Heart left ventricle (tissue), 16 donors: ENCODE results near the gene RRP8. TPM values are rescaled to one million over a fixed set of nuclear protein-coding genes. Genes with fewer than 3 reads are reported as not detected.
A peak's percentile ranks its signal among the peaks of the same experiment; 100 is the strongest.

Source experiments
- ATAC-seq, 4 donors: fragments of 200-7000 bp; cut with Tn5 transposase; one replicate each; pipeline ENCODE4 v1.9.1; 2020 to 2022; ENCODE audit warnings: moderate library complexity in 4 of 4, mild to moderate bottlenecking in 3 of 4, moderate number of reproducible peaks in 1 of 4
- DNase-seq, 5 donors: peaks; one replicate each; pipeline ENCODE4 v3.0.0-alpha.2; 2020
- H3K27ac ChIP-seq, 12 donors: fragments of 200-600 bp; sonication (generic) in 4 of 12; one replicate each; pipeline versions ENCODE4 v1.5.0 to v1.8.0; 2016 to 2022; ENCODE audit warnings: mild to moderate bottlenecking in 2 of 12
- H3K27me3 ChIP-seq, 9 donors: fragments of 200-600 bp; sonication (generic) in 2 of 9; one replicate each; pipeline versions ENCODE4 v1.5.1 to v1.8.0; 2016 to 2022; ENCODE audit warnings: mild to moderate bottlenecking in 3 of 9
- H3K36me3 ChIP-seq, 9 donors: fragments of 200-600 bp; sonication (generic) in 2 of 9; one replicate each; pipeline versions ENCODE4 v1.5.0 to v1.8.0; 2018 to 2022; ENCODE audit warnings: mild to moderate bottlenecking in 2 of 9
- H3K4me1 ChIP-seq, 12 donors: fragments of 200-600 bp; sonication (generic) in 4 of 12; one replicate each; pipeline versions ENCODE4 v1.5.0 to v1.8.0; 2016 to 2022; ENCODE audit warnings: mild to moderate bottlenecking in 3 of 12
- H3K4me3 ChIP-seq, 12 donors: fragments of 200-600 bp; sonication (generic) in 4 of 12; one replicate each; pipeline versions ENCODE4 v1.5.0 to v1.8.0; 2017 to 2022; ENCODE audit warnings: mild to moderate bottlenecking in 9 of 12, moderate library complexity in 4 of 12
- H3K9me3 ChIP-seq, 12 donors: fragments of 200-600 bp; sonication (generic) in 4 of 12; one replicate each; pipeline versions ENCODE4 v1.5.0 to v1.8.0; 2016 to 2022; ENCODE audit warnings: mild to moderate bottlenecking in 1 of 12
- POLR2A ChIP-seq, 2 donors: fragments of 450-650 bp; IDR thresholded peaks; one replicate each; pipeline ENCODE4 v1.6.1; 2017; ENCODE audit warnings: antibody characterized with exemption in 2 of 2, mild to moderate bottlenecking in 2 of 2, moderate library complexity in 2 of 2
- WGBS, 4 donors: extraction: QIAGEN DNeasy Blood & Tissue Kit in 2 of 4; methylation state at CpG; one replicate each; pipeline versions ENCODE4 v1.1.5 to v1.1.7; 2013 to 2018; 5-methylcytosine and 5-hydroxymethylcytosine counted together
- intact Hi-C, 10 donors: fragments of 100-400 bp; cut with DNase I; formaldehyde crosslinking; loops; one replicate each; pipeline versions ENCODE4 v1.11.1 to v1.14.2; 2022
- polyA plus RNA-seq, 2 donors: library from polyadenylated mRNA; stranded (reverse); fragments of 200-250 nt; gene quantifications; one replicate each; pipeline ENCODE4 v1.2.3, GENCODE V29; 2013
- total RNA-seq, 9 donors: library from RNA; depleted of rRNA in 2 of 9; stranded (reverse); fragments of >200 nt in 2 of 9; fragmentation: NEBNext Ultra II Directional in 3 of 9; extraction: Animal tissue kit (Norgen Biotek cat#: 25700) in 3 of 9; gene quantifications; one replicate each; pipeline versions ENCODE4 v1.1.0 to v1.2.4, GENCODE V29; 2016 to 2023
- TF ChIP-seq, protein P1 (sequence below), 12 donors: fragments of 200-600 bp; sonication (generic) in 4 of 12; IDR thresholded peaks; one replicate each; pipeline versions ENCODE4 v1.5.0 to v1.8.0; 2018 to 2022; ENCODE audit warnings: antibody characterized with exemption in 12 of 12, mild to moderate bottlenecking in 5 of 12
- donor health status: ischemic (EF 13 %, LVEDD 7.1; RV severe dilation, severe dysfunction).
- donor health status: healthy with polysubstance abuse.
- donor health status: DM: no; HTN: yes; CAD: no.
- donor health status: DM: no; HTN: no; CAD: no.
- donor health status: ischemic (EF 25% LVEDD 6.9; RV normal size, moderate dysfunction).
- donor health status: ischemic (EF 25% LVEDD 5.7; RV mildly dilated, moderate dysfunction).
- donor health status: healthy.
- donor health status: DM: yes; HTN: yes; CAD: no.
- donor health status: ischemic (EF 35%, LVEDD 5.7; RV mildly dilated, moderate dysfunction).
- donor health status: nonischemic (EF 11% LVEDD 7.7; RV severe dilation, severe dysfunction).
- donor health status: DM: yes; HTN: yes; CAD: no.
- donor health status: PGD.
- donor health status: ischemic (EF 29% LVEDD 5.4; RV normal size, mild dysfunction).
- donor health status: nonischemic (EF 23%, LVEDD 6.1; RV moderate dilation, normal function).

Gene RRP8
- total and polyA plus RNA-seq, 11 donors: 11.2 to 23.5 (median 17.4) TPM

- TF ChIP-seq, protein P1, sequence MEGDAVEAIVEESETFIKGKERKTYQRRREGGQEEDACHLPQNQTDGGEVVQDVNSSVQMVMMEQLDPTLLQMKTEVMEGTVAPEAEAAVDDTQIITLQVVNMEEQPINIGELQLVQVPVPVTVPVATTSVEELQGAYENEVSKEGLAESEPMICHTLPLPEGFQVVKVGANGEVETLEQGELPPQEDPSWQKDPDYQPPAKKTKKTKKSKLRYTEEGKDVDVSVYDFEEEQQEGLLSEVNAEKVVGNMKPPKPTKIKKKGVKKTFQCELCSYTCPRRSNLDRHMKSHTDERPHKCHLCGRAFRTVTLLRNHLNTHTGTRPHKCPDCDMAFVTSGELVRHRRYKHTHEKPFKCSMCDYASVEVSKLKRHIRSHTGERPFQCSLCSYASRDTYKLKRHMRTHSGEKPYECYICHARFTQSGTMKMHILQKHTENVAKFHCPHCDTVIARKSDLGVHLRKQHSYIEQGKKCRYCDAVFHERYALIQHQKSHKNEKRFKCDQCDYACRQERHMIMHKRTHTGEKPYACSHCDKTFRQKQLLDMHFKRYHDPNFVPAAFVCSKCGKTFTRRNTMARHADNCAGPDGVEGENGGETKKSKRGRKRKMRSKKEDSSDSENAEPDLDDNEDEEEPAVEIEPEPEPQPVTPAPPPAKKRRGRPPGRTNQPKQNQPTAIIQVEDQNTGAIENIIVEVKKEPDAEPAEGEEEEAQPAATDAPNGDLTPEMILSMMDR (IDR thresholded peaks at IDR 0.05): no peak
- TF ChIP-seq POLR2A (IDR thresholded peaks at IDR 0.05): no peak
- intact Hi-C loops: loop anchor here in 5 of 10 donors (5.0 kb wide), 3 partner anchors 43 to 137 kb away; partner anchors contain the start of genes MRPL17 (in 3 of the 5) and DCHS1 (in 1 of the 5)
- DNase-seq (no peak), ATAC-seq (no peak)
- H3K9me3 ChIP-seq: no peaks in the 10 kb centered on the region
- H3K4me1 ChIP-seq: peaks cover 0 to 66% (median 34%) of the 10 kb centered on the region in 12 donors
- H3K4me3 ChIP-seq: no peak overlapping the region
- H3K27me3 ChIP-seq: no peaks in the 10 kb centered on the region
- H3K27ac ChIP-seq: peak overlapping the region in 1 of 12 donors; percentile 98
- H3K36me3 ChIP-seq: peaks cover 0 to 63% (median 49%) of the 10 kb centered on the region in 9 donors
- 87 to 93% (median 91%) methylated on average over 2 of the region's 2 CpGs for WGBS, 4 donors
These were observed 11.0 kb upstream of the RRP8 start for GRCh38 chr11:6614446-6614845.

- Histone ChIP-seq H3K27ac (peak overlapping the region in 9 of 12 donors; percentile 94 to 100 (median 98)), H3K36me3 (peaks cover 0 to 72% (median 58%) of the 10 kb centered on the region in 9 donors), H3K4me3 (no peak overlapping the region), H3K4me1 (peaks cover 0 to 72% (median 32%) of the 10 kb centered on the region in 12 donors), H3K27me3 (no peaks in the 10 kb centered on the region), H3K9me3 (no peaks in the 10 kb centered on the region)
- WGBS, 4 donors: 94 to 97% (median 96%) methylated on average over 3 of the region's 3 CpGs
- ATAC-seq: no peak
- no peak for DNase-seq
- TF ChIP-seq, protein P1 (IDR thresholded peaks at IDR 0.05): no peak
- no peak for TF ChIP-seq POLR2A (IDR thresholded peaks at IDR 0.05)
- intact Hi-C loops: loop anchor here in 7 of 10 donors (2.0 to 5.0 kb wide), 4 partner anchors 44 to 136 kb away; partner anchors contain the start of genes MRPL17 (in 6 of the 7) and DCHS1 (in 1 of the 7)
These were observed 10.1 kb upstream of the RRP8 start for GRCh38 chr11:6613496-6613895.

- peak within 1 kb of the TSS; percentile 90 to 100 (median 98) for H3K27ac ChIP-seq
- intact Hi-C loops: loop anchor here in 8 of 10 donors (1.0 to 5.0 kb wide), 5 partner anchors 45 to 135 kb away; partner anchors contain the start of genes MRPL17 (in 7 of the 8) and DCHS1 (in 1 of the 8)
- peak; percentile 99 for DNase-seq
- peak; percentile 94 to 96 (median 95) for ATAC-seq
- WGBS, 4 donors: 0 to 1% (median 1%) methylated on average over 33 to 51 of the region's 51 CpGs
- peaks cover 0 to 83% (median 69%) of the 10 kb centered on the region in 9 donors for H3K36me3 ChIP-seq
- H3K4me1 ChIP-seq: peaks cover 3 to 72% (median 35%) of the 10 kb centered on the region in 12 donors
- H3K9me3 ChIP-seq: no peaks in the 10 kb centered on the region
- no peaks in the 10 kb centered on the region for H3K27me3 ChIP-seq
- TF ChIP-seq POLR2A (IDR thresholded peaks at IDR 0.05): peak in 1 of 2 donors; percentile 94
- TF ChIP-seq, protein P1 (IDR thresholded peaks at IDR 0.05): peak in 11 of 12 donors; percentile 6 to 49 (median 36)
- peak within 1 kb of the TSS; percentile 52 to 93 (median 78) for H3K4me3 ChIP-seq
These were observed 9.0 kb upstream of the RRP8 start, which contains the start of gene TAF10 for GRCh38 chr11:6612213-6613041. Gene TAF10, minus strand, starts transcription at chr11:6612216. Its CDS starts 27 bp downstream, at chr11:6612189.

- Histone ChIP-seq H3K36me3 (peaks cover 0 to 84% (median 67%) of the 10 kb centered on the region in 9 donors), H3K4me1 (peaks cover 4 to 72% (median 38%) of the 10 kb centered on the region in 12 donors)
- no peak for ATAC-seq
These were observed 8.5 kb upstream of the RRP8 start for GRCh38 chr11:6611963-6612212.

More at GRCh38 chr11:6611963-6612212, 8.5 kb upstream of the RRP8 start:
- intact Hi-C loops: loop anchor here in 8 of 10 donors (1.0 to 5.0 kb wide), 5 partner anchors 45 to 135 kb away; partner anchors contain the start of genes MRPL17 (in 7 of the 8) and DCHS1 (in 1 of the 8)
- Histone ChIP-seq H3K4me3 (peak overlapping the region; percentile 52 to 93 (median 78)), H3K9me3 (no peaks in the 10 kb centered on the region), H3K27me3 (no peaks in the 10 kb centered on the region), H3K27ac (peak overlapping the region; percentile 90 to 100 (median 98))
- TF ChIP-seq POLR2A (IDR thresholded peaks at IDR 0.05): no peak
- 0 to 1% (median 1%) methylated on average over 35 to 36 of the region's 36 CpGs; no CpG with 5 or more reads in 1 of the 4 donors for WGBS, 4 donors
- DNase-seq: no peak
